Measurements from ENCODE around the gene REXO4. TPM values are rescaled to one million over a fixed set of nuclear protein-coding genes. Genes with fewer than 3 reads are reported as not detected.
A peak's percentile ranks its signal among the peaks of the same experiment; 100 is the strongest.

Gene REXO4
- total and polyA plus RNA-seq, 7 experiments from 2014 or later = 14.0 to 44.1 (median 28.6) TPM

DNA sequence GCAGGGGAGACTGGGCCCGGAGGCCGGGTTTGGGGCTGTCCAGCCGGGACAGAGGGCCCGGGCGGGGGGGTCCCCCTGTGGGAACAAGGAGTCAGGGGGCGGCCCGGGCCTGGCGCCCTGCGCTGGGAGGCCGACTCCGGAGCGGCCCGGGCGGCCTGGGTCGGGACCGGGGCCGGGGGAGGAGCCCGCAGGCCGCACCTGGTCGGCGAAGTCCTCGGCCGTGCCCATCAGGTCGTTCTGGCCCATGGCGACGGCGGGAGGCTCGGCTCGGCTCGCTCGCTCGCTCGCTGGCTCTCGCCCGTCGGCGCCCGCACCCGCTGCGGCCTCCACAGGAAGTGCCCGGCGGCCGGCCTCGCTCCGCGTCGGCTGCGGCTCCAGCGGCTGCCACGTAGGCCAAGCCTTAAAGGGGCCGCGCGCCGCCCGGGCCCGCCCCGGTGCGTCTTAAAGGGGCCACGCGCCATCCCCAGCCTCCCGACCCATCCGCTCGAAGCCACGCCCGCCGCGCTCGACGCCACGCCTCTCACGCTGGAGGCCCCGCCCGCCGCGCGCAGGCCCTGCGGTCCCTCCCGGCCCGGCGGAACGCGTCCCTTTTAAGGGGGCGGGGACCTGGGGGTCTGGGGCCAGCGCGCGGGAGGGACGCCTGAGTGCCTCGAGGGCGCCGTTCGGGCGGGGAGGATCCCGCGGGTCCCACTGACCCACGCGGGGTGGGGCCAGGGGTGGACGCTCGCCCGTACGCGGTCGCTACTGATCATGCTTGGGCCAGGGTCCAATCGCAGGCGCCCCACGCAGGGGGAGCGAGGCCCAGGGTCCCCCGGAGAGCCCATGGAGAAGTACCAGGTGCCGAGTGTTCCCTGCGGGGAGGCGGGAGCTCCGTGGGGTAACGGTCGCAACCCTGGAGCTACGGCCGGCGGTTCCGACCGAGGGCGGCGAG, 41.8 kb downstream of the REXO4 start, which contains the start of the genes STKLD1 and SURF4:
STKLD1 (plus strand) TSS at position 643 of the 931 bp plus-strand sequence; CDS start at position 751, 108 bp downstream.
SURF4 (minus strand) TSS at position 337 of the 931 bp plus-strand sequence; CDS start at position 246, 91 bp downstream.
- peak within 1 kb of the TSS; percentile 84 to 98 (median 92) for H3K4me3 Mint-ChIP-seq
- peak within 1 kb of the TSS; percentile 58 for H3K4me3 ChIP-seq (ENCODE audit: low read length)
- peak; percentile 95 for ATAC-seq
- peak; percentile 86 to 99 (median 93) for DNase-seq
- peaks cover 0 to 10% (median 0%) of the 10 kb centered on the region in 3 experiments for H3K36me3 ChIP-seq (ENCODE audit: control insufficient read depth in 2 of 3, insufficient read depth in 3 of 3, low read length in 3 of 3)
- ChIA-PET CTCF (no interaction called here), POLR2A (interaction anchor here (0.8 to 13.6 kb wide), 8 partner anchors 10 to 84 kb away, joined by 3 to 185 read pairs (median 4); partner anchors contain the start of genes CACFD1, MED22, RPL7A and SURF1)
- no peaks in the 10 kb centered on the region for H3K9me3 ChIP-seq (ENCODE audit: control insufficient read depth in 2 of 3, low read length in 3 of 3)
- peak within 1 kb of the TSS; percentile 98 for H3K27ac ChIP-seq (ENCODE audit: low read depth, low read length)
- H3K4me1 Mint-ChIP-seq = peaks cover 26 to 47% (median 34%) of the 10 kb centered on the region in 7 donors
- H3K4me1 ChIP-seq (ENCODE audit: control insufficient read depth in 2 of 2, insufficient read depth in 2 of 2, low read length in 2 of 2) = peaks cover 31 to 38% of the 10 kb centered on the region in 2 donors
- peaks cover 0 to 4% (median 0%) of the 10 kb centered on the region in 5 donors for H3K27me3 Mint-ChIP-seq
- H3K9me3 Mint-ChIP-seq = no peaks in the 10 kb centered on the region
- H3K36me3 Mint-ChIP-seq = peaks cover 0 to 15% (median 0%) of the 10 kb centered on the region in 5 donors
- H3K27ac Mint-ChIP-seq = peak within 1 kb of the TSS; percentile 72 to 99 (median 96)
- no peaks in the 10 kb centered on the region for H3K27me3 ChIP-seq (ENCODE audit: control insufficient read depth in 2 of 2, insufficient read depth in 2 of 2, low read length in 2 of 2)
- intact Hi-C loops (cut with micrococcal nuclease) = loop anchor here (1.0 to 10.0 kb wide), 10 partner anchors 20 to 789 kb away; partner anchors contain the start of genes CACFD1 (in 2 of the 2), MED22 (in 2 of the 2), REXO4 (in 2 of the 2) and RPL7A (in 2 of the 2)

DNA sequence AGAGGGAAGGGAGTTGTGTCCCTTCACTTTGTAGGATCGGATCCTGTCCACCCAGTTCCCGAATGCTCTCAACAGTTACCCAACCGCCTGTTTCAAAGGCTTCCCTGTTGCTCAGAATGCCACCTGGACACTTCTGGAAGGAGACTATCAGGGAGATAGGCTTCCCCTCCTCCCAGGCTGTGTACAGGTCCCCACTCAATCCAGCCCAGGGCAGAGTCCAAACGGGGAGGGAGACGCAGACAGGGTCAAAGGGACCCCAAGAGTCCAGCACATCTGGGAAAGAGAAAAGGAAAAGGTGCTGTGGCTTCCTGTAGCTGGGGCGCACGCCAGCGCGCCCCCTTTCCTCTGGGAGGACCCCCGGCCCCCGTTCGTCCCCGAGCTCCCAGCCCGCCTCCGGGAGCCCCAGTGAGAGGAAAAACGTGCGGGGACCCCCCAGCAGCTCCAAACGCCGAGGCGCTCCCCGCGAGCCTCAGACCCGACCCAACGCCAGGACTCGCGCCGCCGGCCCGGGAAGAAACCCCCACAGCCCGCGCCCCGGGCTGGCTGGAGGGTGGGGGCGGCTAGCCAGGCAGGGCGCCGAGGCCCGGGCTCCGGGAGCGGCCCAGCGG, 42.6 kb downstream of the REXO4 start:
- no peaks in the 10 kb centered on the region for H3K9me3 Mint-ChIP-seq
- intact Hi-C loops (cut with micrococcal nuclease) = loop anchor here in 1 of 2 donors (5.0 to 10.0 kb wide), 3 partner anchors 190 to 790 kb away; partner anchors contain the start of genes BRD3OS and RNU6ATAC
- peak in 1 of 9 donors; percentile 45 for DNase-seq

DNA sequence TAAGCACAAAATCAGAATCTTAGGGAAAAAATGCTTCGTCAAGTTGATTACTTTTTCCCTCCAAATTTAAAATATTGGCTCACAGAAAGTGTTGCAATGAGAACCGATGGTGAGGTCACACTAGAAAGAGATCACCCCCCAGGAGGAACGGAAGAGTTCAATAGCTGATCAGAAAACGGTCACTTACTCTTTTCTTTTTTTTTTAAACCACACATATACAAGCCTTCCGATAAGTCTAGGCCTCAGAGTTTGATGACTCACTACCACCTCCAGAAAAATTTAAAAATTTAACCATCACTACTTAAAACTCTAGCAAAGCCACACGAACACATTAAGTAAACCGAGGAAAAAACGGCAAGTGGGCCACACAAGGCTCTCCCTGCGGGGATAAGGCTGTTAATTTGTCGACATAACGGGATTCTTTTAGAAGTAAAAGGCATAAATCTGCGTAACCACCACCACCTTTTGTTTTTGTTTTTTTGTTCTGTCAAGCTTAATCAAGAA, 43.1 kb downstream of the REXO4 start:
- H3K27ac ChIP-seq (ENCODE audit: low read depth, low read length) = peak overlapping the region; percentile 98
- peak overlapping the region; percentile 58 for H3K4me3 ChIP-seq (ENCODE audit: low read length)
- POLR2A ChIA-PET = interaction anchor here (1.2 to 13.6 kb wide), 3 partner anchors 9 to 27 kb away, joined by 4 to 185 read pairs (median 6); partner anchors contain the start of genes MED22, RPL7A, SURF1 and SURF2
- H3K9me3 ChIP-seq (ENCODE audit: control insufficient read depth in 2 of 3, low read length in 3 of 3) = no peaks in the 10 kb centered on the region
- no peaks in the 10 kb centered on the region for H3K27me3 ChIP-seq (ENCODE audit: control insufficient read depth in 2 of 2, insufficient read depth in 2 of 2, low read length in 2 of 2)
- H3K36me3 ChIP-seq (ENCODE audit: control insufficient read depth in 2 of 3, insufficient read depth in 3 of 3, low read length in 3 of 3) = peaks cover 0 to 14% (median 0%) of the 10 kb centered on the region in 3 experiments
- CTCF ChIA-PET = no interaction called here
- Mint-ChIP-seq H3K27ac (peak overlapping the region; percentile 72 to 99 (median 96)), H3K9me3 (no peaks in the 10 kb centered on the region), H3K4me3 (peak overlapping the region; percentile 84 to 98 (median 92)), H3K4me1 (peaks cover 38 to 60% (median 48%) of the 10 kb centered on the region in 7 donors), H3K36me3 (peaks cover 0 to 25% (median 0%) of the 10 kb centered on the region in 5 donors), H3K27me3 (peaks cover 0 to 4% (median 0%) of the 10 kb centered on the region in 5 donors)
- peaks cover 44 to 50% of the 10 kb centered on the region in 2 donors for H3K4me1 ChIP-seq (ENCODE audit: control insufficient read depth in 2 of 2, insufficient read depth in 2 of 2, low read length in 2 of 2)
- intact Hi-C loops (cut with micrococcal nuclease) = loop anchor here in 1 of 2 donors (5.0 to 10.0 kb wide), 3 partner anchors 190 to 790 kb away; partner anchors contain the start of genes BRD3OS and RNU6ATAC
- ATAC-seq (no peak), DNase-seq (peak in 2 of 9 donors; percentile 16 to 46)

More for the DNA sequence above, 42.6 kb downstream of the REXO4 start:
- peaks cover 0 to 4% (median 0%) of the 10 kb centered on the region in 5 donors for H3K27me3 Mint-ChIP-seq
- H3K4me1 Mint-ChIP-seq = peaks cover 32 to 55% (median 42%) of the 10 kb centered on the region in 7 donors
- peak overlapping the region; percentile 84 to 98 (median 92) for H3K4me3 Mint-ChIP-seq
- Histone ChIP-seq H3K4me3 (ENCODE audit: low read length) (peak overlapping the region; percentile 58), H3K27me3 (ENCODE audit: control insufficient read depth in 2 of 2, insufficient read depth in 2 of 2, low read length in 2 of 2) (no peaks in the 10 kb centered on the region), H3K27ac (ENCODE audit: low read depth, low read length) (peak overlapping the region; percentile 98), H3K9me3 (ENCODE audit: control insufficient read depth in 2 of 3, low read length in 3 of 3) (no peaks in the 10 kb centered on the region), H3K36me3 (ENCODE audit: control insufficient read depth in 2 of 3, insufficient read depth in 3 of 3, low read length in 3 of 3) (peaks cover 0 to 10% (median 0%) of the 10 kb centered on the region in 3 experiments), H3K4me1 (ENCODE audit: control insufficient read depth in 2 of 2, insufficient read depth in 2 of 2, low read length in 2 of 2) (peaks cover 38 to 45% of the 10 kb centered on the region in 2 donors)
- no peak for ATAC-seq
- H3K27ac Mint-ChIP-seq = peak overlapping the region; percentile 72 to 99 (median 96)
- ChIA-PET POLR2A (interaction anchor here (1.2 to 13.6 kb wide), 3 partner anchors 10 to 27 kb away, joined by 4 to 185 read pairs (median 6); partner anchors contain the start of genes MED22, RPL7A, SURF1 and SURF2), CTCF (no interaction called here)
- peaks cover 0 to 21% (median 0%) of the 10 kb centered on the region in 5 donors for H3K36me3 Mint-ChIP-seq

DNA sequence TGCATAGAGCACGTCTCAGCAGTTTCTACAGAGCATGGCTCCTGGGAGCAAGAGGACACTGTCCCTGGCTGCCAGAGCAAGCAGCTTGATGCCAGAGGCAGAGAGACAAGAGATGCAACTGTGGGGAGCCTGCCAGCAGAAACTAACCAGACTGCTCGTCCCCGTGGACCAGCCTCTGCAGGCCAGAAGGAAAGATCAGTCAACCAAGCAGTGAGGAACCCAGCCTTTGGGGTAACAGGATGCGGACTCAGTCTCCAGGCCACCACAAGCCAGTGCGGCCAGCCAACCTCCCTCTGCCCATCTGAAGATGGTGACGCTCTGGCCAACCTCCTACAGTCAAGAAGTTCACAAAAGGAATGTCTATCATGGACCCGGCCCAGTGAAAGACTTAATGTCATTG, 45.7 kb downstream of the REXO4 start:
- Mint-ChIP-seq H3K4me3 (peak overlapping the region; percentile 35 to 87 (median 84)), H3K4me1 (peaks cover 55 to 79% (median 64%) of the 10 kb centered on the region in 7 donors), H3K36me3 (peaks cover 0 to 33% (median 0%) of the 10 kb centered on the region in 5 donors), H3K27me3 (peaks cover 0 to under 1% (median 0%) of the 10 kb centered on the region in 5 donors), H3K27ac (peak overlapping the region; percentile 66 to 96 (median 92)), H3K9me3 (no peaks in the 10 kb centered on the region)
- ChIA-PET POLR2A (interaction anchor here (0.7 to 13.6 kb wide), 7 partner anchors 9 to 39 kb away, joined by 3 to 185 read pairs (median 5); partner anchors contain the start of genes MED22, RPL7A, SURF1 and SURF2), CTCF (interaction anchor here (0.9 to 3.5 kb wide), 7 partner anchors 14 to 185 kb away, joined by 3 to 21 read pairs (median 11); no protein-coding TSS in a partner anchor)
- no peak for ATAC-seq
- no peaks in the 10 kb centered on the region for H3K9me3 ChIP-seq (ENCODE audit: control insufficient read depth in 2 of 3, low read length in 3 of 3)
- H3K4me3 ChIP-seq (ENCODE audit: low read length) = peak overlapping the region; percentile 53
- peaks cover 0 to 27% (median 0%) of the 10 kb centered on the region in 3 experiments for H3K36me3 ChIP-seq (ENCODE audit: control insufficient read depth in 2 of 3, insufficient read depth in 3 of 3, low read length in 3 of 3)
- H3K27ac ChIP-seq (ENCODE audit: low read depth, low read length) = peak overlapping the region; percentile 86
- DNase-seq = no peak
- no peaks in the 10 kb centered on the region for H3K27me3 ChIP-seq (ENCODE audit: control insufficient read depth in 2 of 2, insufficient read depth in 2 of 2, low read length in 2 of 2)
- intact Hi-C loops (cut with micrococcal nuclease) = loop anchor here in 1 of 2 donors (10.0 kb wide), 2 partner anchors 187 to 793 kb away; partner anchors contain the start of gene RNU6ATAC
- peaks cover 52 to 74% of the 10 kb centered on the region in 2 donors for H3K4me1 ChIP-seq (ENCODE audit: control insufficient read depth in 2 of 2, insufficient read depth in 2 of 2, low read length in 2 of 2)

DNA sequence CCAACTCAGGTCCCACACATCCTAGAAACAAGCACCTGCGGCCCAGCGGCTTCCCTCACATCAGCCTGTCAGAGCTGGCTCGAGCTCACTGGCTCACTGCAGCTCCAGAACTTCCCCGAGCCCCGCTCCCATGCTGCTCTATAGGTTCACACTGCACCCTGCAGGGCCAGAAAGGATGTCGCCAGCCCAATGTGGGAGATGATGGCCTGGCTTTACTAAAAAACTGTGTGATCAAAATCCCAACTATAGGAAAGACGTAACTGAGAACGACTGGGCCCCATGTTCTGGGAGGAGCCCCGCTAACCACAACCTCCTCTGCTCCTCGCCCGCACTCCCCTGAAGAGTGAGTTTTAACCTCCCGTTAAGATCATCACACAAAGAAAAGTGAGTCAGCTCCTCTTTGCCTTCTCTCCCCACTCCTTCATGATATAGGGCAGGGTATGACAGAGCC, 46.5 kb downstream of the REXO4 start:
- Mint-ChIP-seq H3K4me3 (peak overlapping the region; percentile 74 to 87 (median 84)), H3K9me3 (no peaks in the 10 kb centered on the region), H3K27me3 (no peaks in the 10 kb centered on the region), H3K4me1 (peaks cover 58 to 81% (median 64%) of the 10 kb centered on the region in 7 donors), H3K27ac (peak overlapping the region; percentile 82 to 96 (median 94)), H3K36me3 (peaks cover 0 to 36% (median 0%) of the 10 kb centered on the region in 5 donors)
- ChIA-PET CTCF (interaction anchor here (0.6 to 3.5 kb wide), 7 partner anchors 13 to 188 kb away, joined by 3 to 21 read pairs (median 11); no protein-coding TSS in a partner anchor), POLR2A (interaction anchor here (0.7 to 13.6 kb wide), 10 partner anchors 8 to 310 kb away, joined by 3 to 185 read pairs (median 4); partner anchors contain the start of genes ADAMTSL2, MED22, RPL7A and SURF1)
- ATAC-seq (peak; percentile 60), DNase-seq (peak in 8 of 9 donors; percentile 54 to 78 (median 64))
- no peaks in the 10 kb centered on the region for H3K27me3 ChIP-seq (ENCODE audit: control insufficient read depth in 2 of 2, insufficient read depth in 2 of 2, low read length in 2 of 2)
- H3K4me3 ChIP-seq (ENCODE audit: low read length) = peak overlapping the region; percentile 53
- no peaks in the 10 kb centered on the region for H3K9me3 ChIP-seq (ENCODE audit: control insufficient read depth in 2 of 3, low read length in 3 of 3)
- H3K27ac ChIP-seq (ENCODE audit: low read depth, low read length) = peak overlapping the region; percentile 86
- H3K4me1 ChIP-seq (ENCODE audit: control insufficient read depth in 2 of 2, insufficient read depth in 2 of 2, low read length in 2 of 2) = peaks cover 52 to 70% of the 10 kb centered on the region in 2 donors
- intact Hi-C loops (cut with micrococcal nuclease) = loop anchor here (1.0 to 10.0 kb wide), 7 partner anchors 14 to 794 kb away; partner anchors contain the start of genes MED22 (in 2 of the 2), RPL7A (in 2 of the 2), SURF1 (in 2 of the 2) and SURF2 (in 2 of the 2)
- peaks cover 0 to 36% (median 8%) of the 10 kb centered on the region in 3 experiments for H3K36me3 ChIP-seq (ENCODE audit: control insufficient read depth in 2 of 3, insufficient read depth in 3 of 3, low read length in 3 of 3)

All from naive thymus-derived CD4-positive, alpha-beta T cell (primary cell).